Prostate gland (tissue), 2 donors: ENCODE data around the gene ISOC2.

Experiments
- CTCF ChIP-seq, 4 experiments: fragments of 200-600 bp in 2 of 4; fragments of 450-650 bp in 2 of 4; sonication (generic) in 2 of 4; IDR thresholded peaks; 1 replicate in 3 of 4; 2 replicates in 1 of 4; pipeline ENCODE4 v1.5.1; 2016 to 2019; ENCODE audit warnings: antibody characterized with exemption in 4 of 4, mild to moderate bottlenecking in 2 of 4, moderate library complexity in 2 of 4
- POLR2A ChIP-seq: fragments of 450-650 bp; IDR thresholded peaks from one replicate; pipeline ENCODE4 v1.6.1; 2016; ENCODE audit warnings: antibody characterized with exemption, mild to moderate bottlenecking
- POLR2AphosphoS5 ChIP-seq: sonication (generic); formaldehyde crosslinking; IDR thresholded peaks from one replicate; pipeline ENCODE4 v1.6.1; 2017; ENCODE audit warnings: antibody characterized with exemption

DNA sequence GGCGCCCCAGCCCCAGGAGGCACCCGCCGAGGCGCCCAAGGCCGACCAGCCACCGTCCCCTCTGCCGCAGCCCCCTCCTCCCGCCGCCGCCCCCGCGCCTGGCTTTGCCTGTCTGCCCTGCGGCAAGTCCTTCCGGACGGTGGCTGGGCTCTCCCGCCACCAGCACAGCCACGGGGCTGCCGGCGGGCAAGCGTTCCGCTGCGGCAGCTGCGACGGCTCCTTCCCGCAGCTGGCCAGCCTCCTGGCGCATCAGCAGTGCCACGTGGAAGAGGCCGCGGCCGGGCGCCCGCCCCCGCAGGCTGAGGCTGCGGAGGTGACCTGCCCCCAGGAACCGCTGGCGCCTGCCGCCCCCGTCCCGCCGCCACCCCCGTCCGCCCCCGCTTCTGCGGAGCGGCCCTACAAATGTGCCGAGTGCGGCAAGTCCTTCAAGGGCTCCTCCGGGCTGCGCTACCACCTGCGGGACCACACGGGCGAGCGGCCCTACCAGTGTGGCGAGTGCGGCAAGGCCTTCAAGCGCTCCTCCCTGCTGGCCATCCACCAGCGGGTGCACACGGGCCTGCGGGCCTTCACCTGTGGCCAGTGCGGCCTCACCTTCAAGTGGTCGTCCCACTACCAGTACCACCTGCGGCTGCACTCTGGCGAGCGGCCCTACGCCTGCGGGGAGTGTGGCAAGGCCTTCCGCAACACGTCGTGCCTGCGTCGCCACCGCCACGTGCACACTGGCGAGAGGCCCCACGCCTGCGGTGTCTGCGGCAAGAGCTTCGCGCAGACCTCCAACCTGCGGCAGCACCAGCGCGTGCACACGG lies 20.9 kb upstream of the ISOC2 start:
- TF ChIP-seq CTCF (IDR thresholded peaks at IDR 0.05) (no peak), POLR2A (no peak), POLR2AphosphoS5 (no peak)
